NK-92 treated with Interleukin-12 subunit alpha and Interleukin-12 subunit beta, amount 100 ng/mL, for 24 hours (cell line): ENCODE results near the gene ZBTB18.

Experiments
- DNase-seq: peaks from one replicate; lab custom pipeline; 2025; lab: John Stamatoyannopoulos, UW

The ZBTB18 gene

DNA sequence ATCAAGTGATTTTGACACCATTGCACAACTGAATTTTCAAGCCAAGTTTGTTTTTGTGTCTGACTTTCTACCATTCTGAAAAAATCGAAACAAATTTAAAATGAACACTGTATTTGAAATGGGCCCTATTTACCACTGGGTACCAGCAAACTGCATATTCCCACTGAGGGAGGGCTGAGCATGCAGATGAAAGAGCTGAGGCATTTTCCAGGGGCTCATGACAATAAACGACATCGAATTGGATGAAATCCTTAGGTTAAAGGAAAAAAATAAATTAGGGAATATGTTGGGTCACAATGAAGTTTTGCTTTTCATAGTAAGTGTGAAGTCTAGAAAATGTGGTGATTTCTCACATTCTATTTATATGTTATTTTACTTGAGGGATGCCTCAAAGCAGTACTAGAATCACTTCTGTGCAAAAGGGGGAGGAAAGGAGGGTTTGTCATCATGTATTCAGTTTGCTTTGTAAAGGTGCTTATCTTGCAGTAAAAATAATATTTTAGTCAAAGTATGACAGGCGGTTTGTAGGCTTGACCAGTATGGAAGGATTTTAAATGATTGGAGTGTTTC, 11.2 kb downstream of the ZBTB18 start:
- DNase-seq, result no peak

DNA sequence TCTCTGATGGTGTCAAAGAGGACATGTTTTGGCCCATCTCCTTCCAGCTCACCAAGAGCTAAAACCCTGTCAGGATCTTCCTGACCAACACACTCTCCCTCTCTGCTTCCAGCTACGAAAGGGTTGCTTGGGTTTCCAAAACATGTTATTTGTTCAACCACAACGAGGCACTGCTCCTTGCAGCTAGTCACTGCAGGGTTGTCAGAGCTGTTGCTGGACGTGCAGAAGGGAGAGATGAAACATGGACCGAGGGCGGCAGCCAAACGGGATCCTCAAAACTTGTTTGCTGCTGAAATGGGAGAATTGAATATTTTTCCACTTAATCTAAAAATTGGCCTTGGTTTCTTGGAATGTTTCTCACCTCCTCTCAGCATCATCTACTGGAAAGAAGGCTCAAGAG, 12.4 kb downstream of the ZBTB18 start:
- no peak for DNase-seq

DNA sequence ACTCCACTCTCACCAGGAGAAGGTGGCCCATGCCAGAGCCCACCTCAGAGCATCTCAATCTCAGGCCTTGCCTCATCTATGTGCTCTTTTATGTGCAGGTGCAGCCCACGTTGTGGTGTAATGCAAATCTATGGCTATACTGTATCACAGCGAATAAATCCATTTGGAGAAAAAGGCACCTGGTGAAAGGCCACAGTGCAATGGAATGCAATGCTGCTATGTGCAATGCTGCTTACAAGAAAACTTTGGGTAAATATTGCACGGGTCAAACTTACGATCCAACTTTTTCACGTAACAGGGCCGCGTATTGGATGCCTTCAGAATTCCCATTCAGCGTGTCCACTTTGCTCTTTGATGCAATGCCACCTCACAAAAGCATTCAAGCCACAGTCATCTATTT, 13.5 kb downstream of the ZBTB18 start:
- no peak for DNase-seq

DNA sequence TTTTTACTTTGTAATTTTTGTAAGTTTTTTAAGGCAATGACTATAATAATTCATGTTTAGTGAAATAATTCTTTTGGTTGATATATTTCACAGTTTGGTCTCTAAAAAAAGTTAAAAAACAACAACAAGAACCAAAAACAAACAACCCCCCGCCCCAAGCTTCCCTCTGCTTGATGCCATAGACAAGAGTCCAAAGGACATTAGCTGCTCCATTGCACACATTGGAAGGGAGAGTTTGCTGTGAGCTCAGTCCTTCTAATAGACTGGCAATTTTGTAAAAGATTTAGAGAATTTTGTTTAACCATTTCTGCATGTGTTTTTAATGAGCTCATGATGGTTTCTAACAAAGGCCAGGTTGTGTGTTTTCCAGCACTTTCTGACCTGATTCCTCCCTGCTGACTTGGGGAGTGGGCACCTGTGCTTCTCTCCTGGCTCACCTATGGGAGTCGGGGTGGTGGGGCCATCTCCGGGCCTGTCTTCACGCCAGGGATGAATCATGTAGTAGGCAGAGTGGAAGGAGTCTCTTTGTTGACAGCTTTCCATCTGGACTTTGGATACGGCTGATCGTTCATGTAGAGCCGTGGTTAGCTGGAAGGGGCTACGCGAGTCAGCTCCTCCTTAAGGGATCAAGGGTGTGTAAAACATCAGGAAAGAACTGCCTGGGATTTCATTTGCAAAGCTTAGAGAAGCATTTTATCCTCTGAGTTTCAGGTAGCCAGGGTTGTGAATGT, 14.1 kb downstream of the ZBTB18 start:
- no peak for DNase-seq

DNA sequence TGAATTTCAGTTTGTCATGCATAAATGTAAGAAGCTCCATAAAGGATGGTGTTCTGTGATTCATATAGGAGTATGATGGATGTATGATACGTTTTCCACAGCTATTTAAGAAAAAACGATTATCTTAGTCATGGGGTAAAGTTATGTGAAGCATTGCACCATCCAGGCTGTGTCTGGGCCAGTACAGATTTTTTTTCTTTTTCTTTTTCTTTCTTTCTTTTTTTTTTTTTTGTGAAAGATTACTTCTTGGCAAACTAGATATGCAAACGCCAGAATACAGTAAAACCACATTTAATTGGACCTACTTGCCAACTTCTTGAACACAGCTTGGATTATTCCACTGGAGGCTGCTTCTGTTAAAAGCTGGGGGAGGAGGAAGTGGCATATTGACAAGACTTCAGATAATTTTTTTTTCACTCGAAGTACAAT, 14.9 kb downstream of the ZBTB18 start:
- DNase-seq, result no peak

DNA sequence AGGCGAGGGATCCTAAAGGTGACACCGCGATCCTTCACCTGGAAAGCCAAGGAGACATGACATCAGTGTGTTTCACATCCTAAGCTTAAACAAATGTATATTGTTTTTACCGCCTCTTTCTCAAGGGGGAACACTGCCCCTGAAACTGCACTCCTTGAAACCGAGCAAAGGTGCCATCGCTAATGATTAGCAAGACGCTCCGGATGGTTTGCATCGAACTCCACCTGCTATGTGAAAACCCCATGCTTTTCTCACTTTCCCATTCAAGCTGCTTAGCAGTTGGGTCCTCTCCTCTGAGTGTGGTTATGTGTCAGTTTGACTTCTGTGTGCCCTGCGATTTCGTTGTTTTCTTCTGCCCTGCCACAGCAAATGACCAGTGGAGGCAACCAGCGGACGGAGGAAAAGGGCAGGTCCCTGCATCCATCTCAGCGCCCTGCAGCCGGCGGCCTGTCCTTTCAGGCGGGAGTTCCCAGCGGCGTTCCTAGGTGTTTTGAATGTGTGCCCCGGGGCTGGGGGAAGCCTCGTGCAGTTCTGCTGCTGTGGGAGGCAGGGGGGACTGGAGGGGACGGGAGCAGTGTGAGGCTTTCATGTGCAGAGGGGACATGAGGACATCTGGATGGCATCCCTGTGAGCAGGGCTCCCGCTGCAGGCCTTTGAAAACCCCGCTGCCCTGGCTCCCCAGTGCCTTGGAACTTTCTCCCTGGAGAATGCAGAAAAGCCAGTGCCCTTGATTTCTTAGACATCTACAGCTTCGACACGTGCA, 16.1 kb downstream of the ZBTB18 start:
- DNase-seq, result no peak

DNA sequence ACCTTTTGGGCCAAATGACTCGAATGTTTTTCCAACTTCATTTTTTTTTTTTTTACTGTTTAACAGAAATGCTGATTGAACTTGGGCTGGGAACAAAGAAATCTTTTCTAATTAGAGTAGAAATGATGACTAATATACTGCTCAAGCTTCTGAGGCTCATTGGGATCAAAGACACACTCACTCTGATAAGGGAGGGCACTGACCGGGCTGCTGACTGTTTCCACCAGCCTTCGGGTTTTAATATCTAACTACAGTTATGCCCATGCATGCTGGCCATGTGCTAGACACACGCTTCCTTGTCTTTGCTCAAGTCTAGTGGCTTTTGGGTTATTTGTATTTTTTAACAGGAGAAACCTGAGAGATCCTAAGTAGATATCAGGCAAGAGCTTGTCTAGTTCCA, 16.8 kb downstream of the ZBTB18 start:
- no peak for DNase-seq

DNA sequence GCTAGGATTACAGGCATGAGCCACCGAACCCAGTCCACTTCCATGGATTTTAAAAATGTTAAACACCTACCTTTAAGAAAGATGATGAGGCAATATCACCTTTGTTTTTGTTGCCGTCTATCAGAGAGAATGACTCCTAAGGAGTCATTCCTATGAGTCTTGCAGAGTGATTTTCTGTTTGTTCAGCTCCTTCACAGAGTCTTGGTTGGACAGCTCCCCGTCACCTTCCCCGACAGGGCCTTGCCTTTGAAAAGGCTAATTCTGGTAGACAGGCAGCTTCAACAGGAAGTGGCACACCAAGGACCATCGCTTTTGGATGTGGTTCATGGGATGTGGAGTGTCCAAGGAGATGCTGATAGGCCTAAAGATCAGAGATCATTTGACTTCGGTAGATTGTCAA, 17.5 kb downstream of the ZBTB18 start:
- no peak for DNase-seq

DNA sequence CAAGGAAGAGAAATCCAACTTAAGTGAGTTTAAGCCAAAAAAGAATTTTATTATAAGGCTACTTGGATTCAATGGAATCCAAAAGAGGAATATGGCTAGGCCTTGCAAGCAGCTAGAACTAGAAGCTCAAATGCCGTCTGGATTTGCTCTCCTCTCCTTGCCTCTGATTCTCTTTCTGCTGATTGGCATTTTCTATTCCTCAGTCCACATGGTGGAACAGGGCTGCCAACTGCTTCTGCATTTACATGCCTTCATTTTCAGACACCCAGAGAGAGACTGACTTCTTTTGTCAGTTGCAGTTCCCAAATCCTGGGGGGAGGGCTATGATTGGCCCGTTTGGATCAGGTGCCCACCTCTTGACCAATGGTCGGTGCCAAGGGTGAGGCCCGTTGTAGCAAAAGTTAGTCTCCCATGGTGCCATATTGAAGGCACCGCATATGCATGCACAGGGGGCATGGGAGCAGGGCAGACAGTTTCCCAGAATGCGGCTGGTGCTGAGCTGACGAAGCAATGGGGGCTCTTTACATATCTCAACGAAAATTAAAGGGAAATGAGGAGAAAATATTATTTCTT, 18.3 kb downstream of the ZBTB18 start:
- DNase-seq, result no peak

DNA sequence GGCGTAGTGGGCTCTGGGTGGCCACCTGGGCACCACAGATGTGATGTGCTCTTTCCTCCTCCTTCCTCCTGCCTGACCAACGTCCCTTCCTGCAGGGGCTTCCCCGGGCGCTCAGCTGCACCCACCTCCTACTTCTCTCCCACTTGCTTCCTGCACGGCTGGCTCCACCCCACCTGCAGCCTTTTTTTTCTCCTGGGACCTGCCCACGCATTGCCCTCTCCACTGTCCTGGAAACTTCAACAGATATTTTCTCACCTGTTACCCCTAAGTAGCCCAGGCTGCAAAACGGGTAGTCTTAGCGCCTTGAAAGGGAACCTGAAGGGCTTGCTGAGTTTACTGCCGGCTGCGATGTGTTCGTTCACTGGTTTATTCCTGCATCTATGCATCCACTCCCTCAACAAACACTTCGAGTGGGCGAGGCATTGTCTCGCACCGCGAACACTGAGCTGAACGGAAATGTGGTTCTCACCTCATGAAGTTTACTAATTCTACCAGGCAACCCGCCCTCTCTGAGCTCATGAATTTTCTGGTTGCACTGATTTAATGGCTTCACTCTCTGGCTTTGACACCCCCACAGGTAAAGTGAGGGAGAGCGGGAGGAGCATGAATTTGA, 23.6 kb downstream of the ZBTB18 start:
- no peak for DNase-seq

DNA sequence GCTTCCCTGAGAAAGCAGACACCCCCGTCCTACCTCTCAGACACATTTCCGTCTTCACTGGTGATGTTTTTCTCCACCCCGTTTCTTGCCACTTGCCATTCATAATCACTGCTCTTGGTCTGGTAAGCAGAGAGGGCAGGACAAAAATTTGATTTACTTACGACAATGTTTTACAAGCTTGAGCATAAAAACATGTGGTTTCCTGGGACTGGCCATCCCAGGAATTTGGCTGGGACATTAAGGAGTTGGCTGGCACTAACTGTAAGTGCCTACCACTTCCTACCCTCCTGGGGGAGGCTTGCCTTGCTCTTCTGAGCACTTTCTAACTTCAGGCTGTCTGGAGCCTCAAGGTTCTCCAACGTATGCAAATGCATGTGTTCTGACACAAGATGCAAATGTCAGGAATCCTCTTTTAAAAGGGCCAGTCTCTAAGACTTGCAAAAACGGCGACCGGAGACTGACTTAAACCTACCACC, 24.2 kb downstream of the ZBTB18 start:
- no peak for DNase-seq

DNA sequence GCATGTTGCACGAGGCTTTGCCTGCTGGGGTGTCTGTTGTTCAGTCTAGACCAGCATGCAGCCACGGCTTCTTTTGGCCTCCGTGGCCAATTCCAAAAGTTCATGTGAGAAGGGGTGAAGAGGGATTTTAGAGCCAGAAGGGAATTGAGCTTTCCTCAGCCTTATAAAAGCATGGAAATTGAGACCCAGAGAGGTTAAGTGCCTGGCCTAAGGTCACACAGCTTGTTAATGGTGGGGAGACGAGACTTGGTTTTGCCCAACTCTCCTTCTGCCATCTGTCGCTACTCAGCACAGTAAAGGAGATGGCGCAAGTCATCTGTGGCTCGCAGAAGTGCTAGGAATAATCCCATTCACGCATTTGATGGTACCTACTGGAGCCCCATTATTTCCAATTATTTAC, 25.7 kb downstream of the ZBTB18 start:
- no peak for DNase-seq

DNA sequence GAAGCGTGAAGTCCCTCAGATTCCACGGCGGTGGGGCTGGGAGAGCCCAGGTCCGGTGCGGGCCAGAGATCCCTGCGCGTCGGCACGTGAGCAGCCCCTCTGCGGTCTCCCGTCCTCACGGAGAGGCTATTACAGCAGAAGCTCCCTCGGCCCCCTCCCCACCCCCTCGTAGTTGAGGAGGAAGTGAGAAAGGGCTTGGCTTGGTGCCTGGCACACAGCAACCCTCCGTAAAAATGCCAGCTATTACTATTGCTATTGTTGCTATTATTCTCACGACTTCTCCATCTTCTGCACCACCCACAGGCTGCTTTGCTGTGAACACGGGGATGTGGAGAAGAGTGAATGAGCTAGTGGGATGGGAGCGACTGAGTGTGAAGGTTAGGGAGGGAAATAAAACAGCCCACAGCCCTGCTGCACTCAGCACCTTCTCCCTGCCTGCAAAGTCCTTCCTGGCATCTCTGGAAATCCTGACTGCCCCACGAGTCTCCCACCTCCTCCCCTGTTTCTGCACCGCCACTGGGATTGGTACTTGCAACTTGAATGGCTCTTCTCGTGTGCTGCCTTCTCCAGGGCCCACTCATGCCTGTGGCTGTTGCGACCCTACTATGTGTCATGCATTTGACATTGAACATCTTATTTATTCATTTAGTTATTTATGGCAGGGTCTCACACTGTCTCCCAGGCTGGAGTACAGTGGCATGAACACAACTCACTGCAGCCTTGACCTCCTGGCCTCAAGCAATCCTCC, 26.6 kb downstream of the ZBTB18 start:
- DNase-seq, result no peak

DNA sequence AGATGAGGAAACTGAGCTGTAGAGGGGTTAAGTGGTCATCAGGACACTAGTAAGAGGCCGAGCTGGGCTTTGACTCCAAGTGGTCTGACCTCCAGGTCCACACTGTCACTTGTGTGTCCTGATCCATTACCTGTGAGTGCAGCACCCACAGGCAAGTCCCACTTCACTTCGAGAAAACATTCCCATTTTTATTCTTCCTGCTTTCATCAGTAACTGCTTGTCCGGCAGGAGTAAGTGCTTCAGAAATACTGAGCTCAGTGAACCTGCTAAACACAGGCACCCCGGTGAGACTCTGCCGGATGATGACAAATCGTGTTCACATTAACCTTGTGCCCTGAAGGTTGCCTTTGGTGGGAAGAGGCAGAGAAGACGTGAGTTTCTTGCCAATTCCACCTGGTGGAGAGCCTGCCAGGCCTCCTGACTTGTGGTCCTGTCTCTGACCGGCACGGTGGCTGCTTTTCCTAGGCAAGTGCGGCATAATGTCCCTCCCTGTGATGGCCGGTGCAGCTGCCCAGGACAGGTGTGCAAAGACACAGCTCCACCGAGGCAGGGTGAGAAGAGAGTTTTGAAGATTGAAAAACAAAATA, 29.4 kb downstream of the ZBTB18 start:
- DNase-seq, result no peak

DNA sequence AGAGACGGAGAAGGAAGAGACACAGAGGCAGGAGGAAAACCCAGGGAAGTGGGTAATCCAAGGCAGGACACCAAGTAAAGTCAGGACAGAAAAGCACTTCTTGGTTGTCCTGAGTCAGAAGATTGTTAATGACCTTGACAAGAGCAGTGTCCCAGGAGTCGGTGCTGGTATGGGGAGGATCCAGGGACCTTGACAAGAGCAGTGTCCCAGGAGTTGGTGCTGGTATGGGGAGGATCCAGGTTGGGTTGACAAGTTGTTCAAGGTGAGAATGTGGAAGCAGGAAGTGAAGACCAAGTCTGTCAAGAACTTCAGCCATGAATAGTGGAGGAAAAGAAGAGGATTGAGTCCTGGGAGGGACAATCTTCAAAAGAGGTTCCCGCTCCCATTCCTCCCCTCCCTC, 31.9 kb downstream of the ZBTB18 start:
- no peak for DNase-seq

DNA sequence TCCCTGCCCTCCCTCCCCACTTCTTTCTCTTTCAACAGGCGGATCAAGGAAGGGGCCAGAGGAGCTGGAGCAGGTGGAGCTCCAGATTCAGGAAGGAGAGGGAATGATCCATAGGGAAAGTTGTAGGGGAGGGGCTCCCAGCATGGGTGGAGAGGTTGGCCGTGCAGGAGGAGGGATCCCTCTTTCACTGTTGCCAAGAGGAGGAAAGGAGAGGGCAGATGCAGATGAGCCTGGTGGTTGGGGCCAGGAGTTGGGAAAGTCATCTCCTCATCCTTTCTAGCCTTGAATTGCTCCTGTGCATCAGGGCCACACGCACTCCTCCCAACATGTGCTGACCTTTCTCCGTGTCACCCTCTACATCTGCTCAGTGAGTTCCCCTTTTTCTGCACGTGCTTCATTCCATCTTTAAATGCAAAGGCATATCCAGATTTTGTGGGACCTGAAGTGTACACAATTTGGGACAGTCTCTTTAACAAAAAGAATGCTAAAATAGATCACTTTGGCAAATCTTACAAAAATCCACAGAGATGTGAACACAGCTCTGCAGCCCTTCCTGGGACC, 32.4 kb downstream of the ZBTB18 start:
- DNase-seq, result no peak

DNA sequence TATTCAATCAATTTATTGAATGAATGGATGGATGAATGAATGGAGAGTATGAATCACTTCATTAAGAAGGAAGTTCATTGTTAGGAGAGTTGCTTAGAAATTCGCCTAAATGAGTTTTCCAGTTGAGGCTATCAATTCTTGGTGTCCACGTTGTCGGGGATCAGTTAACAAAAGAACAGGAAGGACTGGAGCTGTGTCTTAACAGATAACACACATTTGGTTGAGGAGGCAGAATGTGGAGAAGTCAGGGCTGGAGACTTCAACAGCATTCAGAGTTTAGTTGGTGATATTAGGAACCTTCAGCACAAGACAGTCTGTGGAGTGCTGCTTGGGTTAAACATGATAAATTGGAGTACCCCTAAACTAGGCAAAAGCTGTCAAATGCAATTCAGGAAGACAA, 33.7 kb downstream of the ZBTB18 start:
- DNase-seq, result no peak

DNA sequence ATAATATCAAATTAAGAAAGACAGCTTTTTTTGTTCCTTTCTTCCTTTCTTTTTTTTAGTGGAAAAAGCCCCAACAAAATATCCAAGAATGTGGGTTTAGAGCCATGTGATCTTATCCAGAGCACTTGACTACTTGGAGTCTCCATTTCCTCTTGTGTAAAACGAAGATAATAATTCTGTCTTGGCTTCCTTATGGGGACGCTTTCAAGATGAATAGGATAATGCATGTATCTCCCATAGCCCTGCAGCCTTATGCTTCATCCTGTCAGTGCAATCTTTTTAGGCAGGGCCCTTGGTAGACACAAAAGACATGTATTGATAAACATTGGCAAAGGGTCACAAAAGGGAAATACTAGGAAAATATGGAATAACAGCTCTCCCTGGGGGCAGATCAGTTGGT, 34.8 kb downstream of the ZBTB18 start:
- DNase-seq, result no peak

DNA sequence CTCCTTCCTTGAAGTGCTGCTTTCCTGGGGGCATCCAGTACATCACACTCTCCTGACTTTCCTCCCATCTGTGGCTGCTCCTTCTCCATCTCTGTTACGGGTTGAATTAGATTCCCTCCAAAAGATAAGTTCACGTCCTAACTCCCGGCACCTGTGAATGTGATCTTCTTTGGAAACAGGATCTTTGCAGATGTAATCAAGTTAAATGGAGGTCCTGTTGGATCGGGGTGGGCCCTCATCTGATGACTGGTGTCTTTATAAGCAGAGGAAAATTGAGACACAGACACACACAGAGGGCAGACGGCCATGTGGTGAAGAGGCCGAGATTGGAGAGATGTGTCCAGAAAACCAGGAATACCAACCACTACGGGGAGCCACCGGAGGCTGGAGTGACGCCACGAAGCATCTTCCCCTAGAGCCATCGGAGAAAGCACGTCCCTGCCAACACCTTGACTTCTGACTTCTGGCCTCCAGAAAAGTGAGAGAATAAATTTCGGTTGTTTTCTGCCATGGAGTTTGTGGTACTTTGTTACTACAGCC, 36.0 kb downstream of the ZBTB18 start:
- no peak for DNase-seq

DNA sequence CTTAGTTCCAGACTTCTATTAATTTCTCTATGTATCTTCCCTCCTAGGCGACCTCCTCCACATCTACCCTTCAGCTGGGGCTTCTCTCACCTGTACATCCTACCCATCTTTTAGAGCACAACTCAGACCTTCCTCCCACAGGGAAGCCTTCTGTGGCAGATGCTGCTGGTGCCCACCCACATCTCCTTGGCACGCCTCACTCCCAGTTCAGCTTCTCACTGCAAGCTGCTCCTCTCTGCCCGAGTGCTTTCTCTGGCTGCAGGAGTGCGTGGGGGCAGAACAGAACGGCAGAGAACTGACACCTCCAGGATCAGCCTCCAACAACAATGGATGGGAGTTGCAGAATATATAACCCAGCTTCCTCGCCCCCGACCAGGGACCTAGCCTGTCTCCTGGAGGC, 36.5 kb downstream of the ZBTB18 start:
- no peak for DNase-seq

DNA sequence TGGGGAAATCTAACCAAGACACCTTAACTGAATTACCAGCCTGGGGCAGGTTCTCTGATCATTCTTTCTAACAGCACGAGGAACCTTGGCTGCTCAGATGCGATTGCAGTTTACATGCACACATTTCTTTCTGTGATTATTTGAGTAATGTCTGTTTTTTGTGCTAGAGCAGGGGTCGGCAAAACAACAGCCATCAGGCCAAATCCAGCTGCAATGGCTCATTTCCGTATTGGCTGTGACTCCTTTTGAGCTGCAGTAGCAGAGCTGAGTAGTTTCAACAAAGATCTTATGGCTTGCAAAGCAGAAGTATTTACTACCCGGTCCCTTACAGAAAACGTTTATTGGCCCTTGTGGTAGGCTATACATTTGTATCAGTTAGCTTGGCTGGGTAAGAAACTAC, 37.1 kb downstream of the ZBTB18 start:
- DNase-seq, result no peak
